GM12878 (cell line): ENCODE results near the gene CTDP1.

Source experiments
- BCL11A ChIP-seq: IDR thresholded peaks from 2 replicates; pipeline ENCODE4 v1.6.1; 2011; ENCODE audit warnings: low read depth, low read length
- JUND ChIP-seq: IDR thresholded peaks from 2 replicates; pipeline ENCODE4 v1.6.1; 2012; ENCODE audit warnings: low read depth, mild to moderate bottlenecking, low read length, improper control_type of control experiment, moderate library complexity
- POLR2AphosphoS5 ChIP-seq: IDR thresholded peaks from 2 replicates; pipeline ENCODE4 v1.6.1; 2011; ENCODE audit warnings: mild to moderate bottlenecking, low read length, inconsistent platforms
- RELA ChIP-seq: fragments of 450-650 bp; IDR thresholded peaks from 2 replicates; pipeline ENCODE4 v1.8.0; 2014; ENCODE audit warnings: borderline replicate concordance; ENCODE audit not compliant: partially characterized antibody
- SMARCA5 ChIP-seq: fragments of 450-650 bp; IDR thresholded peaks from 2 replicates; pipeline ENCODE4 v1.6.1; 2017; ENCODE audit warnings: mild to moderate bottlenecking
- TF ChIP-seq, protein P1 (sequence below), 3 experiments: IDR thresholded peaks in 2 of 3; conservative IDR thresholded peaks in 1 of 3; 2 replicates each; pipeline ENCODE4 v1.5.1; 2011; ENCODE audit warnings: low read depth in 3 of 3, low read length in 3 of 3, mild to moderate bottlenecking in 3 of 3, control low read depth in 2 of 3, moderate library complexity in 2 of 3, inconsistent platforms in 1 of 3, mixed read lengths in 1 of 3; ENCODE audit not compliant: control insufficient read depth in 2 of 3, insufficient read depth in 1 of 3; ENCODE audit errors: extremely low read depth in 1 of 3
- TF ChIP-seq, protein P2 (sequence below): IDR thresholded peaks from 2 replicates; pipeline ENCODE4 v1.6.1; 2012; ENCODE audit warnings: low read depth, low read length, improper control_type of control experiment
- TF ChIP-seq, protein P3 (sequence below): IDR thresholded peaks from 2 replicates; pipeline ENCODE4 v1.6.1; 2011; ENCODE audit warnings: borderline replicate concordance, low read depth, mild to moderate bottlenecking, moderate library complexity, mixed read lengths, low read length; ENCODE audit not compliant: insufficient read depth; ENCODE audit errors: extremely low read length
- TF ChIP-seq, protein P4 (sequence below): IDR thresholded peaks from 2 replicates; pipeline ENCODE4 v1.6.1; 2011; ENCODE audit warnings: mild to moderate bottlenecking, low read depth, low read length, moderate library complexity; ENCODE audit not compliant: insufficient replicate concordance
- TF ChIP-seq, protein P5 (sequence below): fragments of 450-650 bp; IDR thresholded peaks from 2 replicates; pipeline ENCODE4 v1.6.1; 2016; ENCODE audit warnings: mild to moderate bottlenecking

GRCh38 chr18:79769698-79770500, 90.3 kb downstream of the CTDP1 start:
- TF ChIP-seq RELA (no peak), POLR2AphosphoS5 (no peak), BCL11A (no peak), JUND (no peak), SMARCA5 (no peak)
- TF ChIP-seq, protein P1, sequence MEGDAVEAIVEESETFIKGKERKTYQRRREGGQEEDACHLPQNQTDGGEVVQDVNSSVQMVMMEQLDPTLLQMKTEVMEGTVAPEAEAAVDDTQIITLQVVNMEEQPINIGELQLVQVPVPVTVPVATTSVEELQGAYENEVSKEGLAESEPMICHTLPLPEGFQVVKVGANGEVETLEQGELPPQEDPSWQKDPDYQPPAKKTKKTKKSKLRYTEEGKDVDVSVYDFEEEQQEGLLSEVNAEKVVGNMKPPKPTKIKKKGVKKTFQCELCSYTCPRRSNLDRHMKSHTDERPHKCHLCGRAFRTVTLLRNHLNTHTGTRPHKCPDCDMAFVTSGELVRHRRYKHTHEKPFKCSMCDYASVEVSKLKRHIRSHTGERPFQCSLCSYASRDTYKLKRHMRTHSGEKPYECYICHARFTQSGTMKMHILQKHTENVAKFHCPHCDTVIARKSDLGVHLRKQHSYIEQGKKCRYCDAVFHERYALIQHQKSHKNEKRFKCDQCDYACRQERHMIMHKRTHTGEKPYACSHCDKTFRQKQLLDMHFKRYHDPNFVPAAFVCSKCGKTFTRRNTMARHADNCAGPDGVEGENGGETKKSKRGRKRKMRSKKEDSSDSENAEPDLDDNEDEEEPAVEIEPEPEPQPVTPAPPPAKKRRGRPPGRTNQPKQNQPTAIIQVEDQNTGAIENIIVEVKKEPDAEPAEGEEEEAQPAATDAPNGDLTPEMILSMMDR (IDR thresholded peaks at IDR 0.05 in 2 of 3, conservative IDR thresholded peaks at IDR 0.05 in 1 of 3; ENCODE audit: control insufficient read depth in 2 of 3, extremely low read depth in 1 of 3, insufficient read depth in 1 of 3, low read depth in 3 of 3, low read length in 3 of 3), result no peak
- TF ChIP-seq, protein P2, sequence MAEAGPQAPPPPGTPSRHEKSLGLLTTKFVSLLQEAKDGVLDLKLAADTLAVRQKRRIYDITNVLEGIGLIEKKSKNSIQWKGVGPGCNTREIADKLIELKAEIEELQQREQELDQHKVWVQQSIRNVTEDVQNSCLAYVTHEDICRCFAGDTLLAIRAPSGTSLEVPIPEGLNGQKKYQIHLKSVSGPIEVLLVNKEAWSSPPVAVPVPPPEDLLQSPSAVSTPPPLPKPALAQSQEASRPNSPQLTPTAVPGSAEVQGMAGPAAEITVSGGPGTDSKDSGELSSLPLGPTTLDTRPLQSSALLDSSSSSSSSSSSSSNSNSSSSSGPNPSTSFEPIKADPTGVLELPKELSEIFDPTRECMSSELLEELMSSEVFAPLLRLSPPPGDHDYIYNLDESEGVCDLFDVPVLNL, result no peak
- TF ChIP-seq, protein P3, sequence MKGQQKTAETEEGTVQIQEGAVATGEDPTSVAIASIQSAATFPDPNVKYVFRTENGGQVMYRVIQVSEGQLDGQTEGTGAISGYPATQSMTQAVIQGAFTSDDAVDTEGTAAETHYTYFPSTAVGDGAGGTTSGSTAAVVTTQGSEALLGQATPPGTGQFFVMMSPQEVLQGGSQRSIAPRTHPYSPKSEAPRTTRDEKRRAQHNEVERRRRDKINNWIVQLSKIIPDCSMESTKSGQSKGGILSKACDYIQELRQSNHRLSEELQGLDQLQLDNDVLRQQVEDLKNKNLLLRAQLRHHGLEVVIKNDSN, result no peak
- TF ChIP-seq, protein P4, sequence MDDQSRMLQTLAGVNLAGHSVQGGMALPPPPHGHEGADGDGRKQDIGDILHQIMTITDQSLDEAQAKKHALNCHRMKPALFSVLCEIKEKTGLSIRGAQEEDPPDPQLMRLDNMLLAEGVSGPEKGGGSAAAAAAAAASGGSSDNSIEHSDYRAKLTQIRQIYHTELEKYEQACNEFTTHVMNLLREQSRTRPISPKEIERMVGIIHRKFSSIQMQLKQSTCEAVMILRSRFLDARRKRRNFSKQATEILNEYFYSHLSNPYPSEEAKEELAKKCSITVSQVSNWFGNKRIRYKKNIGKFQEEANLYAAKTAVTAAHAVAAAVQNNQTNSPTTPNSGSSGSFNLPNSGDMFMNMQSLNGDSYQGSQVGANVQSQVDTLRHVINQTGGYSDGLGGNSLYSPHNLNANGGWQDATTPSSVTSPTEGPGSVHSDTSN, result no peak
- TF ChIP-seq, protein P5, sequence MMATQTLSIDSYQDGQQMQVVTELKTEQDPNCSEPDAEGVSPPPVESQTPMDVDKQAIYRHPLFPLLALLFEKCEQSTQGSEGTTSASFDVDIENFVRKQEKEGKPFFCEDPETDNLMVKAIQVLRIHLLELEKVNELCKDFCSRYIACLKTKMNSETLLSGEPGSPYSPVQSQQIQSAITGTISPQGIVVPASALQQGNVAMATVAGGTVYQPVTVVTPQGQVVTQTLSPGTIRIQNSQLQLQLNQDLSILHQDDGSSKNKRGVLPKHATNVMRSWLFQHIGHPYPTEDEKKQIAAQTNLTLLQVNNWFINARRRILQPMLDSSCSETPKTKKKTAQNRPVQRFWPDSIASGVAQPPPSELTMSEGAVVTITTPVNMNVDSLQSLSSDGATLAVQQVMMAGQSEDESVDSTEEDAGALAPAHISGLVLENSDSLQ, result no peak
